Pancreas (tissue), 10 donors: Measurements from ENCODE around the gene RAP1GAP2. TPM values are rescaled to one million over a fixed set of nuclear protein-coding genes. Genes with fewer than 3 reads are reported as not detected.
A peak's percentile ranks its signal among the peaks of the same experiment; 100 is the strongest.

Source experiments
- ATAC-seq, 4 donors: fragments of 200-7000 bp; cut with Tn5 transposase; one replicate each; pipeline versions ENCODE4 v1.8.0 to v1.9.1; 2020; ENCODE audit warnings: mild to moderate bottlenecking in 4 of 4, moderate library complexity in 4 of 4
- DNase-seq, 6 donors: peaks; one replicate each; pipeline ENCODE4 v3.0.0-alpha.2; 2020
- FAIRE-seq: peaks from 2 replicates; lab custom pipeline; 2012; peaks lifted over from hg19 to GRCh38; lab: Jason Lieb, UNC
- H3K27ac ChIP-seq, 4 donors: fragments of 200-600 bp; sonication (generic); 1 replicate in 3 of 4; 2 replicates in 1 of 4; pipeline versions ENCODE4 v1.5.0 to v1.8.0; 2020
- H3K27me3 ChIP-seq, 4 donors: fragments of 200-600 bp; one replicate each; pipeline ENCODE4 v1.8.0; 2021
- H3K36me3 ChIP-seq, 3 donors: fragments of 200-600 bp; sonication (generic) in 1 of 3; one replicate each; pipeline versions ENCODE4 v1.5.0 to v1.8.0; 2020 to 2021
- H3K4me1 ChIP-seq, 3 donors: fragments of 200-600 bp; one replicate each; pipeline ENCODE4 v1.8.0; 2021
- H3K4me3 ChIP-seq, 4 donors: fragments of 200-600 bp; sonication (generic) in 2 of 4; one replicate each; pipeline versions ENCODE4 v1.5.0 to v1.8.0; 2020 to 2021
- H3K9me3 ChIP-seq, 4 donors: fragments of 200-600 bp; one replicate each; pipeline ENCODE4 v1.8.0; 2021
- WGBS, 2 donors: extraction: QIAGEN DNeasy Blood & Tissue Kit; methylation state at CpG; one replicate each; pipeline ENCODE4 v1.1.7; 2013; 5-methylcytosine and 5-hydroxymethylcytosine counted together
- intact Hi-C, 3 donors: fragments of 100-400 bp; cut with DNase I; formaldehyde crosslinking; loops; one replicate each; pipeline versions ENCODE4 v1.11.1 to v1.14.2; 2022
- polyA plus RNA-seq, 2 donors: library from polyadenylated mRNA; stranded (reverse); fragments of 200-250 nt; gene quantifications; one replicate each; pipeline ENCODE4 v1.2.3, GENCODE V29; 2013
- total RNA-seq, 6 donors: library from RNA; stranded (reverse); fragmentation: NEBNext Ultra II Directional in 4 of 6; extraction: Animal tissue kit (Norgen Biotek cat#: 25700) in 4 of 6; gene quantifications; one replicate each; pipeline versions ENCODE4 v1.2.1 to v1.2.4, GENCODE V29; 2021 to 2023
- TF ChIP-seq, protein P1 (sequence below), 4 donors: fragments of 200-600 bp; sonication (generic) in 3 of 4; IDR thresholded peaks; one replicate each; pipeline versions ENCODE4 v1.5.0 to v1.8.0; 2021; ENCODE audit warnings: antibody characterized with exemption in 4 of 4
- donor health status: healthy with polysubstance abuse.
- donor health status: DM: no; HTN: no; CAD: no; lungs with moderate emphysema.
- donor health status: DM: no; HTN: no; CAD: no.
- donor health status: control.
- donor health status: control.
- donor health status: Bipolar disorder and iron deficiency.
- donor health status: DM: yes; HTN: yes; CAD: no.
- donor health status: DM: no; HTN: no; CAD: no.
- donor health status: DM: no; HTN: no; CAD: no.
- donor health status: DM: yes; HTN: yes; CAD: no.

Gene RAP1GAP2
- total and polyA plus RNA-seq, 8 donors: 29.7 to 51.2 (median 43.0) TPM

GRCh38 chr17:2939714-2940351 lies 143.6 kb downstream of the RAP1GAP2 start:
- H3K27ac ChIP-seq: peak overlapping the region in 1 of 4 donors; percentile 16
- H3K4me3 ChIP-seq: no peak overlapping the region

DNA sequence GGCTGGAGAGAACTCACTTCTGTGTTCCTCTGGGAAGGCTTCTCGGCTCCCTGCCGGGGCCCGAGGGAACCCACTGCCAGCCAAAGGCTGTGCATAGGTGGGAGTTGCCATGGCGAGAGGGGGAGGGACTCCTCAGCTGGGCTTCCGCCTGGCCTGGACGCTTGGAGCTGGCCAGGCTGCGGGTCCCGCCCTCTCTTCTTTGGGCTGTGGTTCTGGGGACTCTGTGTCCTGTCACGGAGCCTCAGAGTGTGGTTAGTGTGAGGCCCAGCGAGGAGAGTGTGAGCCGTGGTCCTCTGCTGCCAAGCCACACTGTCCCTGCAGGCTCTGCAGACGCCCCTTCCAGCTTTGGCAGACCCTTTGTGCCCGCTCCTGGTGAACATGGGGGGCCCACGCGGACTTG lies 144.1 kb downstream of the RAP1GAP2 start:
- H3K9me3 ChIP-seq: no peaks in the 10 kb centered on the region
- TF ChIP-seq, protein P1, sequence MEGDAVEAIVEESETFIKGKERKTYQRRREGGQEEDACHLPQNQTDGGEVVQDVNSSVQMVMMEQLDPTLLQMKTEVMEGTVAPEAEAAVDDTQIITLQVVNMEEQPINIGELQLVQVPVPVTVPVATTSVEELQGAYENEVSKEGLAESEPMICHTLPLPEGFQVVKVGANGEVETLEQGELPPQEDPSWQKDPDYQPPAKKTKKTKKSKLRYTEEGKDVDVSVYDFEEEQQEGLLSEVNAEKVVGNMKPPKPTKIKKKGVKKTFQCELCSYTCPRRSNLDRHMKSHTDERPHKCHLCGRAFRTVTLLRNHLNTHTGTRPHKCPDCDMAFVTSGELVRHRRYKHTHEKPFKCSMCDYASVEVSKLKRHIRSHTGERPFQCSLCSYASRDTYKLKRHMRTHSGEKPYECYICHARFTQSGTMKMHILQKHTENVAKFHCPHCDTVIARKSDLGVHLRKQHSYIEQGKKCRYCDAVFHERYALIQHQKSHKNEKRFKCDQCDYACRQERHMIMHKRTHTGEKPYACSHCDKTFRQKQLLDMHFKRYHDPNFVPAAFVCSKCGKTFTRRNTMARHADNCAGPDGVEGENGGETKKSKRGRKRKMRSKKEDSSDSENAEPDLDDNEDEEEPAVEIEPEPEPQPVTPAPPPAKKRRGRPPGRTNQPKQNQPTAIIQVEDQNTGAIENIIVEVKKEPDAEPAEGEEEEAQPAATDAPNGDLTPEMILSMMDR (IDR thresholded peaks at IDR 0.05): no peak
- ATAC-seq (peak; percentile 27 to 69 (median 51)), FAIRE-seq (no peak), DNase-seq (peak in 1 of 6 donors; percentile 44)
- H3K4me3 ChIP-seq: no peak overlapping the region
- H3K27ac ChIP-seq: peak overlapping the region in 1 of 4 donors; percentile 16
- no peaks in the 10 kb centered on the region for H3K36me3 ChIP-seq
- intact Hi-C loops: no loop called here
- H3K4me1 ChIP-seq: no peaks in the 10 kb centered on the region
- H3K27me3 ChIP-seq: no peaks in the 10 kb centered on the region
- WGBS, 2 donors: 70 to 83% methylated on average over 15 of the region's 15 CpGs

More at GRCh38 chr17:2939714-2940351, 143.6 kb downstream of the RAP1GAP2 start:
- FAIRE-seq (no peak), ATAC-seq (peak in 3 of 4 donors; percentile 25 to 33 (median 29)), DNase-seq (peak in 1 of 6 donors; percentile 58)
- H3K36me3 ChIP-seq: no peaks in the 10 kb centered on the region
- no peaks in the 10 kb centered on the region for H3K27me3 ChIP-seq
- TF ChIP-seq, protein P1 (IDR thresholded peaks at IDR 0.05): no peak
- no peaks in the 10 kb centered on the region for H3K4me1 ChIP-seq
- 76% methylated on average over 26 of the region's 26 CpGs for WGBS, 2 donors
- H3K9me3 ChIP-seq: no peaks in the 10 kb centered on the region
- intact Hi-C loops: no loop called here

- no peak overlapping the region for H3K27ac ChIP-seq
- ATAC-seq (no peak), DNase-seq (no peak), FAIRE-seq (no peak)
- WGBS, 2 donors: 84 to 92% methylated on average over 11 of the region's 11 CpGs
- H3K9me3 ChIP-seq: no peaks in the 10 kb centered on the region
- no peaks in the 10 kb centered on the region for H3K4me1 ChIP-seq
- no peak overlapping the region for H3K4me3 ChIP-seq
- H3K27me3 ChIP-seq: no peaks in the 10 kb centered on the region
- intact Hi-C loops: no loop called here
- TF ChIP-seq, protein P1 (IDR thresholded peaks at IDR 0.05): no peak
- no peaks in the 10 kb centered on the region for H3K36me3 ChIP-seq
Measured at GRCh38 chr17:2943981-2944380, 147.7 kb downstream of the RAP1GAP2 start.

GRCh38 chr17:2945299-2945698 lies 149.1 kb downstream of the RAP1GAP2 start:
- no peak overlapping the region for H3K4me3 ChIP-seq
- FAIRE-seq (no peak), ATAC-seq (no peak), DNase-seq (no peak)
- H3K9me3 ChIP-seq: no peaks in the 10 kb centered on the region
- H3K36me3 ChIP-seq: no peaks in the 10 kb centered on the region
- no peaks in the 10 kb centered on the region for H3K27me3 ChIP-seq
- TF ChIP-seq, protein P1 (IDR thresholded peaks at IDR 0.05): no peak
- H3K27ac ChIP-seq: no peak overlapping the region
- WGBS, 2 donors: 50 to 55% methylated on average over 2 of the region's 2 CpGs
- intact Hi-C loops: no loop called here
- H3K4me1 ChIP-seq: no peaks in the 10 kb centered on the region

- no peaks in the 10 kb centered on the region for H3K4me1 ChIP-seq
- H3K4me3 ChIP-seq: no peak overlapping the region
- no peaks in the 10 kb centered on the region for H3K36me3 ChIP-seq
- H3K27me3 ChIP-seq: no peaks in the 10 kb centered on the region
- 89 to 90% methylated on average over 7 of the region's 7 CpGs for WGBS, 2 donors
- TF ChIP-seq, protein P1 (IDR thresholded peaks at IDR 0.05): no peak
- DNase-seq (no peak), ATAC-seq (no peak), FAIRE-seq (no peak)
- intact Hi-C loops: no loop called here
- H3K9me3 ChIP-seq: no peaks in the 10 kb centered on the region
- no peak overlapping the region for H3K27ac ChIP-seq
Measured at GRCh38 chr17:2946144-2946543, 149.9 kb downstream of the RAP1GAP2 start.
